ENCODE results near the gene FOXF2.

DNA sequence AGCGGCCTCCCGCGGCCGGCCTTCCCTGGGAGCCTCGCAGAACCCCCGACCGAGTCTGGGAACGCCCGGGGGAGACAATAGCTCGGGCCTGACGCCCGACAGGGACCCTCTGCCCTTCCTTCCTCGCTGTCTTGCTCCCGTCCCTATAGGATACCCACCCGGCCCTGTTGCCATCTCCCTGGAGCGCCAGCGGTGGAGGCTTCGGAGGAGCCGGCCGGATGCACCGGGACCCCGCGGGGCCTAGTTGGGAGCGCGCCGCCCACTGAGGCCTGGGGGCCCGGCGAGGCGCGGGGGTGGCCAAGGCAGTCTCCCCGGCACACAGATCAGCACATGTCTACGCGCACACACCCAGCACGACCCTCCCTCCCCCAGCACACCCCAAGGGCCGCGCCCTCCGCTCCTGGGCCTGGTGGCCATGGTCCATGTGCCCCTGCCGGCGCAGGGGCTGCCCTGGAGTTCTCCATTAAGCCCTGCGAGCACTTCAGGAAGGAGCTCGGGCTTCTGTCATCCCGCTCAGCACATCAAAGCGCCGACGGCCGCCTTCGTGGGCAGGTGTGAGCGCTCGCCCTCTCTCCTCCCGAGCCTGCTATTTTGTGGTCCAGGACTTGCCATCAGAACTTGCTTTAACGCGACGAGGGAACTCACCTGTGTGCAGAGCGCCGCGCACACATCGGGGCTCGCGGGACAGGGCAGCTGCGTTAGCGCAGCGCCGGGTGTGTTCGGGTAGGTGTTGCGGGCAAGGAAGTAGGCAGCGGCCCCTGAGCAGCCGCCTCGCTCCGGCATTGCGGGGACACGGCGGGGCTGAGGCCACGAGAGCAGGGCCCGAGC, 3.7 kb downstream of the FOXF2 start:
- TF ChIP-seq, protein P1, sequence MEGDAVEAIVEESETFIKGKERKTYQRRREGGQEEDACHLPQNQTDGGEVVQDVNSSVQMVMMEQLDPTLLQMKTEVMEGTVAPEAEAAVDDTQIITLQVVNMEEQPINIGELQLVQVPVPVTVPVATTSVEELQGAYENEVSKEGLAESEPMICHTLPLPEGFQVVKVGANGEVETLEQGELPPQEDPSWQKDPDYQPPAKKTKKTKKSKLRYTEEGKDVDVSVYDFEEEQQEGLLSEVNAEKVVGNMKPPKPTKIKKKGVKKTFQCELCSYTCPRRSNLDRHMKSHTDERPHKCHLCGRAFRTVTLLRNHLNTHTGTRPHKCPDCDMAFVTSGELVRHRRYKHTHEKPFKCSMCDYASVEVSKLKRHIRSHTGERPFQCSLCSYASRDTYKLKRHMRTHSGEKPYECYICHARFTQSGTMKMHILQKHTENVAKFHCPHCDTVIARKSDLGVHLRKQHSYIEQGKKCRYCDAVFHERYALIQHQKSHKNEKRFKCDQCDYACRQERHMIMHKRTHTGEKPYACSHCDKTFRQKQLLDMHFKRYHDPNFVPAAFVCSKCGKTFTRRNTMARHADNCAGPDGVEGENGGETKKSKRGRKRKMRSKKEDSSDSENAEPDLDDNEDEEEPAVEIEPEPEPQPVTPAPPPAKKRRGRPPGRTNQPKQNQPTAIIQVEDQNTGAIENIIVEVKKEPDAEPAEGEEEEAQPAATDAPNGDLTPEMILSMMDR (IDR thresholded peaks at IDR 0.05 in 2 of 3, conservative IDR thresholded peaks at IDR 0.05 in 1 of 3; ENCODE audit: control insufficient read depth in 2 of 3, extremely low read depth in 1 of 3, insufficient read depth in 1 of 3, low read depth in 3 of 3, low read length in 3 of 3), result no peak
- TF ChIP-seq SMC3 (IDR thresholded peaks at IDR 0.05; ENCODE audit: borderline replicate concordance, low read length) (no peak), NFYA (IDR thresholded peaks at IDR 0.05; ENCODE audit: borderline replicate concordance, low read depth, low read length) (no peak), FOS (IDR thresholded peaks at IDR 0.05; ENCODE audit: borderline replicate concordance, extremely low read depth, insufficient read length) (no peak), BRCA1 (IDR thresholded peaks at IDR 0.05; ENCODE audit: low read depth, low read length) (no peak), CBX3 (IDR thresholded peaks at IDR 0.05; ENCODE audit: borderline replicate concordance, low read depth) (no peak), FOXK2 (IDR thresholded peaks at IDR 0.05) (no peak), POLR2A (IDR thresholded peaks at IDR 0.05; ENCODE audit: low read depth, low read length) (no peak), TBL1XR1 (IDR thresholded peaks at IDR 0.05; ENCODE audit: low read depth, low read length) (no peak), ATF7 (IDR thresholded peaks at IDR 0.05; ENCODE audit: low read depth) (no peak), HDGF (IDR thresholded peaks at IDR 0.05) (no peak)
- TF ChIP-seq, protein P2, sequence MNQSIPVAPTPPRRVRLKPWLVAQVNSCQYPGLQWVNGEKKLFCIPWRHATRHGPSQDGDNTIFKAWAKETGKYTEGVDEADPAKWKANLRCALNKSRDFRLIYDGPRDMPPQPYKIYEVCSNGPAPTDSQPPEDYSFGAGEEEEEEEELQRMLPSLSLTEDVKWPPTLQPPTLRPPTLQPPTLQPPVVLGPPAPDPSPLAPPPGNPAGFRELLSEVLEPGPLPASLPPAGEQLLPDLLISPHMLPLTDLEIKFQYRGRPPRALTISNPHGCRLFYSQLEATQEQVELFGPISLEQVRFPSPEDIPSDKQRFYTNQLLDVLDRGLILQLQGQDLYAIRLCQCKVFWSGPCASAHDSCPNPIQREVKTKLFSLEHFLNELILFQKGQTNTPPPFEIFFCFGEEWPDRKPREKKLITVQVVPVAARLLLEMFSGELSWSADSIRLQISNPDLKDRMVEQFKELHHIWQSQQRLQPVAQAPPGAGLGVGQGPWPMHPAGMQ (IDR thresholded peaks at IDR 0.05; ENCODE audit: borderline replicate concordance), result no peak
- TF ChIP-seq, protein P3, sequence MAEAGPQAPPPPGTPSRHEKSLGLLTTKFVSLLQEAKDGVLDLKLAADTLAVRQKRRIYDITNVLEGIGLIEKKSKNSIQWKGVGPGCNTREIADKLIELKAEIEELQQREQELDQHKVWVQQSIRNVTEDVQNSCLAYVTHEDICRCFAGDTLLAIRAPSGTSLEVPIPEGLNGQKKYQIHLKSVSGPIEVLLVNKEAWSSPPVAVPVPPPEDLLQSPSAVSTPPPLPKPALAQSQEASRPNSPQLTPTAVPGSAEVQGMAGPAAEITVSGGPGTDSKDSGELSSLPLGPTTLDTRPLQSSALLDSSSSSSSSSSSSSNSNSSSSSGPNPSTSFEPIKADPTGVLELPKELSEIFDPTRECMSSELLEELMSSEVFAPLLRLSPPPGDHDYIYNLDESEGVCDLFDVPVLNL (IDR thresholded peaks at IDR 0.05; ENCODE audit: low read depth, low read length), result no peak
- TF ChIP-seq, protein P4, sequence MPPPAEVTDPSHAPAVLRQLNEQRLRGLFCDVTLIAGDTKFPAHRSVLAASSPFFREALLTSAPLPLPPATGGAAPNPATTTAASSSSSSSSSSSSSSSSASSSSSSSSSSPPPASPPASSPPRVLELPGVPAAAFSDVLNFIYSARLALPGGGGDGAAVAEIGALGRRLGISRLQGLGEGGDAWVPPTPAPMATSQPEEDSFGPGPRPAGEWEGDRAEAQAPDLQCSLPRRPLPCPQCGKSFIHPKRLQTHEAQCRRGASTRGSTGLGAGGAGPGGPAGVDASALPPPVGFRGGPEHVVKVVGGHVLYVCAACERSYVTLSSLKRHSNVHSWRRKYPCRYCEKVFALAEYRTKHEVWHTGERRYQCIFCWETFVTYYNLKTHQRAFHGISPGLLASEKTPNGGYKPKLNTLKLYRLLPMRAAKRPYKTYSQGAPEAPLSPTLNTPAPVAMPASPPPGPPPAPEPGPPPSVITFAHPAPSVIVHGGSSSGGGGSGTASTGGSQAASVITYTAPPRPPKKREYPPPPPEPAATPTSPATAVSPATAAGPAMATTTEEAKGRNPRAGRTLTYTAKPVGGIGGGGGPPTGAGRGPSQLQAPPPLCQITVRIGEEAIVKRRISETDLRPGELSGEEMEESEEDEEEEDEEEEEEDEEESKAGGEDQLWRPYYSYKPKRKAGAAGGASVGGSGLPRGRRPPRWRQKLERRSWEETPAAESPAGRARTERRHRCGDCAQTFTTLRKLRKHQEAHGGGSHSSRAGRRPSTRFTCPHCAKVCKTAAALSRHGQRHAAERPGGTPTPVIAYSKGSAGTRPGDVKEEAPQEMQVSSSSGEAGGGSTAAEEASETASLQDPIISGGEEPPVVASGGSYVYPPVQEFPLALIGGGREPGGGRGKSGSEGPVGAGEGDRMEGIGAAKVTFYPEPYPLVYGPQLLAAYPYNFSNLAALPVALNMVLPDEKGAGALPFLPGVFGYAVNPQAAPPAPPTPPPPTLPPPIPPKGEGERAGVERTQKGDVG (CRISPR knock-in tag; IDR thresholded peaks at IDR 0.05), result no peak
